ENCODE data around the gene TBC1D24. TPM values are rescaled to one million over a fixed set of nuclear protein-coding genes. Genes with fewer than 3 reads are reported as not detected.

TBC1D24 gene
- total and polyA plus RNA-seq, 2 experiments from 2014 or later: 5.4 to 21.0 TPM

- H3K27me3 Mint-ChIP-seq (ENCODE audit: insufficient read depth, low read depth, poor library complexity): peaks cover 20% of the 10 kb centered on the region
- no peak for TF ChIP-seq CREB1 (CRISPR knock-in tag; IDR thresholded peaks at IDR 0.05; ENCODE audit: low read depth)
- TF ChIP-seq ETS1 (IDR thresholded peaks at IDR 0.05): no peak
- no peak for TF ChIP-seq CTCF (conservative IDR thresholded peaks at IDR 0.05; ENCODE audit: low read depth in 2 of 2)
- TF ChIP-seq EZH2phosphoT487 (IDR thresholded peaks at IDR 0.05; ENCODE audit: unreplicated experiment): no peak
- H3K36me3 Mint-ChIP-seq (ENCODE audit: low read depth): peaks cover 44% of the 10 kb centered on the region
- H3K4me1 ChIP-seq (ENCODE audit: insufficient read depth): peaks cover 11% of the 10 kb centered on the region; the same call in 1 of the 2 replicates
- no peak overlapping the region for H3K4me3 ChIP-seq
- H4K20me1 ChIP-seq (replicated peaks; ENCODE audit: insufficient read depth): peaks cover 10% of the 10 kb centered on the region; the same call in 1 of the 2 replicates
- no peaks in the 10 kb centered on the region for H3K9me3 Mint-ChIP-seq
- no peak overlapping the region; the same call in 2 of the 3 replicates for H3K4me3 Mint-ChIP-seq
- H3K36me3 ChIP-seq (ENCODE audit: insufficient read depth): peaks cover 5% of the 10 kb centered on the region; the same call in 1 of the 2 replicates
- H3F3A ChIP-seq (replicated peaks; ENCODE audit: low read depth): peaks cover 18% of the 10 kb centered on the region; the same call in 1 of the 2 replicates
- H3K4me2 ChIP-seq: no peak overlapping the region
- no peak overlapping the region for H2AFZ ChIP-seq
- peak overlapping the region; percentile 16; the same call in 1 of the 2 replicates for H3K27ac ChIP-seq (ENCODE audit: low read depth)
- H3K9me2 ChIP-seq (ENCODE audit: insufficient read depth): no peaks in the 10 kb centered on the region
- peaks cover 15% of the 10 kb centered on the region for H3K4me1 Mint-ChIP-seq
- no peaks in the 10 kb centered on the region for H3K27me3 ChIP-seq (ENCODE audit: insufficient read depth)
- ATAC-seq (no peak), DNase-seq (ENCODE audit: low spot score) (no peak)
- H3K79me2 ChIP-seq (replicated peaks; ENCODE audit: insufficient read depth): peaks cover 12% of the 10 kb centered on the region
- no peak overlapping the region for H3K27ac Mint-ChIP-seq
Measured at GRCh38 chr16:2457267-2457666, 17.7 kb upstream of the TBC1D24 start.

GRCh38 chr16:2457946-2458345 lies 17.0 kb upstream of the TBC1D24 start:
- peaks cover 11% of the 10 kb centered on the region; the same call in 1 of the 2 replicates for H3K4me1 ChIP-seq (ENCODE audit: insufficient read depth)
- H3F3A ChIP-seq (replicated peaks; ENCODE audit: low read depth): peaks cover 18% of the 10 kb centered on the region; the same call in 1 of the 2 replicates
- ATAC-seq (no peak), DNase-seq (ENCODE audit: low spot score) (no peak)
- peaks cover 40% of the 10 kb centered on the region for H3K36me3 Mint-ChIP-seq (ENCODE audit: low read depth)
- peaks cover 15% of the 10 kb centered on the region for H3K4me1 Mint-ChIP-seq
- no peak overlapping the region for H3K4me3 ChIP-seq
- H3K9me2 ChIP-seq (ENCODE audit: insufficient read depth): no peaks in the 10 kb centered on the region
- H3K9me3 Mint-ChIP-seq: no peaks in the 10 kb centered on the region
- H4K20me1 ChIP-seq (replicated peaks; ENCODE audit: insufficient read depth): peaks cover 10% of the 10 kb centered on the region; the same call in 1 of the 2 replicates
- no peak overlapping the region for H2AFZ ChIP-seq
- H3K27me3 Mint-ChIP-seq (ENCODE audit: insufficient read depth, low read depth, poor library complexity): peaks cover 17% of the 10 kb centered on the region
- no peak overlapping the region; the same call in 2 of the 3 replicates for H3K4me3 Mint-ChIP-seq
- peak overlapping the region; percentile 16; the same call in 1 of the 2 replicates for H3K27ac ChIP-seq (ENCODE audit: low read depth)
- H3K36me3 ChIP-seq (ENCODE audit: insufficient read depth): no peaks in the 10 kb centered on the region
- peaks cover 12% of the 10 kb centered on the region for H3K79me2 ChIP-seq (replicated peaks; ENCODE audit: insufficient read depth)
- no peaks in the 10 kb centered on the region for H3K27me3 ChIP-seq (ENCODE audit: insufficient read depth)
- no peak overlapping the region for H3K27ac Mint-ChIP-seq
- no peak overlapping the region for H3K4me2 ChIP-seq
- TF ChIP-seq ETS1 (IDR thresholded peaks at IDR 0.05) (no peak), JUNB (IDR thresholded peaks at IDR 0.05; ENCODE audit: unreplicated experiment) (no peak), CTCF (conservative IDR thresholded peaks at IDR 0.05; ENCODE audit: low read depth in 2 of 2) (no peak), ZNF114 (CRISPR knock-in tag; IDR thresholded peaks at IDR 0.05) (no peak), EZH2phosphoT487 (IDR thresholded peaks at IDR 0.05; ENCODE audit: unreplicated experiment) (no peak), CREB1 (CRISPR knock-in tag; IDR thresholded peaks at IDR 0.05; ENCODE audit: low read depth) (no peak), ZNF462 (CRISPR knock-in tag; IDR thresholded peaks at IDR 0.05) (no peak)
